ENCODE measurements around the gene BEAN1. TPM values are rescaled to one million over a fixed set of nuclear protein-coding genes. Genes with fewer than 3 reads are reported as not detected.

Gene BEAN1
- total RNA-seq, 2 donors from 2014 or later = 0.42 to 0.48 TPM

GRCh38 chr16:66523861-66524354 lies 96.8 kb downstream of the BEAN1 start:
- peak; percentile 17 for DNase-seq (ENCODE audit: low spot score)
- intact Hi-C loops (cut with DNase I) = no loop called here

DNA sequence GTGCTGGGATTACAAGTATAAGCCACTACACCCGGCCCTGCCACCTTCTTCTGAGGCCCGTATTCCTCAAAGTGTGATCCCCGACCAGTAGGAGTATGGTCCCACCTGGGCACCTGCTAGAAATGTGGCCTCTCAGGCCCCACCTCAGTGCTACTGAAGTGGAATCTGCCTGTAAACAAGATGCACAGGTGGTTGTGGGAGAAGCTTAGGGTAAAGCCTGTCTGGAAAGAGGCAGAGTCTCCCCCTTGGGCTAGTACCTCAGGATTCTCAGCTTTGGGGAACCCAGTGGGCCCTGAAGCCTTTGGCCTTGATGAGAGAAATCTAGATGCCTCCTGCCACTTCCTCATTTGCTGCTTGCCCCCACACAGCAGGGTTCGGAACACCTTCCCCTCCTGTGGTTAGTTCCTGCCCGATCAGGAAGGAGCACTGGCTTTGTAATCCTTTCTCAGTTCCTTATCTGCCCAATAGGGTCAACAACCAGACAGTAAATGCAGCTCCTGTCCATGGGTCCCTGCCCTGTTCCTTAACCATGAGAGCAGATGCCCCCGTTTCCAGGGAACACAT lies 97.6 kb downstream of the BEAN1 start:
- DNase-seq (ENCODE audit: low spot score) = no peak
- intact Hi-C loops (cut with DNase I) = no loop called here

- DNase-seq (ENCODE audit: low spot score) = peak; percentile 70
- intact Hi-C loops (cut with DNase I) = no loop called here
These were observed 98.5 kb downstream of the BEAN1 start for GRCh38 chr16:66525396-66526180.

GRCh38 chr16:66528294-66528693 lies 101.2 kb downstream of the BEAN1 start:
- intact Hi-C loops (cut with DNase I) = no loop called here

GRCh38 chr16:66529475-66529874 lies 102.4 kb downstream of the BEAN1 start:
- DNase-seq (ENCODE audit: low spot score) = no peak
- intact Hi-C loops (cut with DNase I) = no loop called here

More at GRCh38 chr16:66528294-66528693, 101.2 kb downstream of the BEAN1 start:
- no peak for DNase-seq (ENCODE audit: low spot score)

Other genes with a start within 250 kb of the BEAN1 start
- gene CDH5, start 60.6 kb upstream of the BEAN1 start, total RNA-seq = 10 to 100 TPM; 43.1 to 50.2 TPM
- gene TK2, start 122.8 kb downstream of the BEAN1 start, total RNA-seq = 10 to 100 TPM; 23.6 to 37.2 TPM
- 10 to 100 TPM; 22.0 to 25.4 TPM for gene CKLF, start 125.3 kb downstream of the BEAN1 start, total RNA-seq
- 1 to 10 TPM; 2.1 to 3.1 TPM for gene CMTM1, start 139.1 kb downstream of the BEAN1 start, total RNA-seq
- gene CMTM2, start 152.2 kb downstream of the BEAN1 start, total RNA-seq = under 1 TPM in 1 of 2 donors, not detected in 1; 0.38 TPM
- 10 to 100 TPM; 25.8 to 29.7 TPM for gene CMTM3, start 177.4 kb downstream of the BEAN1 start, total RNA-seq

Measured in posterior vena cava (tissue), 2 donors.